Stomach (tissue), 9 donors: ENCODE measurements around the gene PYCR2. TPM values are rescaled to one million over a fixed set of nuclear protein-coding genes. Genes with fewer than 3 reads are reported as not detected.

Experiments used
- DNase-seq, 2 donors: peaks; one replicate each; pipeline versions ENCODE4 v3.0.0 to v3.0.0-alpha.2; 2013 to 2019
- H3K27ac ChIP-seq, 5 donors: fragments of 200-600 bp in 4 of 5; sonication (generic) in 4 of 5; one replicate each; pipeline ENCODE4 v1.5.1; 2013 to 2019; ENCODE audit warnings: mild to moderate bottlenecking in 1 of 5, moderate library complexity in 1 of 5
- H3K27me3 ChIP-seq, 3 donors: fragments of 200-600 bp; sonication (generic); one replicate each; pipeline ENCODE4 v1.5.1; 2017 to 2019; ENCODE audit warnings: mixed run types in 1 of 3
- H3K36me3 ChIP-seq, 4 donors: fragments of 200-600 bp; sonication (generic); 1 replicate in 3 of 4; 2 replicates in 1 of 4; pipeline ENCODE4 v1.5.1; 2016 to 2019
- H3K4me1 ChIP-seq, 4 donors: fragments of 200-600 bp; sonication (generic); one replicate each; pipeline ENCODE4 v1.5.1; 2016 to 2019
- H3K4me3 ChIP-seq, 4 donors: fragments of 200-600 bp; sonication (generic) in 3 of 4; one replicate each; pipeline ENCODE4 v1.5.1; 2016 to 2019; ENCODE audit warnings: mild to moderate bottlenecking in 1 of 4
- H3K9me3 ChIP-seq, 4 donors: fragments of 200-600 bp; sonication (generic); one replicate each; pipeline ENCODE4 v1.5.1; 2016 to 2019
- CTCF ChIP-seq, 7 experiments: fragments of 450-650 bp in 4 of 7; fragments of 200-600 bp in 3 of 7; sonication (generic) in 3 of 7; IDR thresholded peaks; one replicate each; pipeline ENCODE4 v1.5.1; 2016 to 2019; ENCODE audit warnings: antibody characterized with exemption in 7 of 7, control low read depth in 2 of 7, mild to moderate bottlenecking in 1 of 7
- EP300 ChIP-seq: sonication (generic); formaldehyde crosslinking; IDR thresholded peaks from one replicate; pipeline ENCODE4 v1.6.1; 2017; ENCODE audit warnings: antibody characterized with exemption
- POLR2A ChIP-seq, 4 donors: fragments of 450-650 bp; IDR thresholded peaks; one replicate each; pipeline ENCODE4 v1.6.1; 2016; ENCODE audit warnings: antibody characterized with exemption in 4 of 4, control low read depth in 2 of 4, mild to moderate bottlenecking in 1 of 4, moderate library complexity in 1 of 4
- POLR2AphosphoS5 ChIP-seq, 3 donors: sonication (generic); formaldehyde crosslinking; IDR thresholded peaks; one replicate each; pipeline ENCODE4 v1.6.1; 2016; ENCODE audit warnings: antibody characterized with exemption in 3 of 3
- WGBS, 5 donors: extraction: QIAGEN DNeasy Blood & Tissue Kit in 3 of 5; methylation state at CpG; one replicate each; pipeline versions ENCODE4 v1.1.5 to v1.1.7; 2013 to 2018; 5-methylcytosine and 5-hydroxymethylcytosine counted together
- intact Hi-C: fragments of 100-400 bp; cut with DNase I; formaldehyde crosslinking; loops from one replicate; pipeline ENCODE4 v1.15.1; 2023; ENCODE audit warnings: low total_unique reads
- polyA plus RNA-seq, 3 donors: library from polyadenylated mRNA; stranded (reverse); fragments of 200-250 nt; gene quantifications; one replicate each; pipeline ENCODE4 v1.2.3, GENCODE V29; 2013
- total RNA-seq, 5 donors: library from RNA; depleted of rRNA; stranded (reverse); fragments of >200 nt; gene quantifications; one replicate each; pipeline versions ENCODE4 v1.1.0 to v1.2.3, GENCODE V29; 2014 to 2016
- donor health status: healthy with polysubstance abuse.
- donor health status: Bipolar disorder and iron deficiency.
- donor health status: healthy.

PYCR2 gene
- total and polyA plus RNA-seq, 8 donors, result 20.1 to 59.4 (median 32.3) TPM

GRCh38 chr1:225908773-225909172 lies 15.3 kb downstream of the PYCR2 start:
- Histone ChIP-seq H3K9me3 (no peaks in the 10 kb centered on the region), H3K4me3 (no peak overlapping the region), H3K4me1 (peaks cover 0 to 41% (median 15%) of the 10 kb centered on the region in 4 donors), H3K27ac (peak overlapping the region in 4 of 5 donors; percentile 25 to 60 (median 44)), H3K36me3 (peaks cover 0 to 16% (median 5%) of the 10 kb centered on the region in 4 donors), H3K27me3 (no peaks in the 10 kb centered on the region)
- 31 to 66% (median 49%) methylated on average over 2 of the region's 2 CpGs for WGBS, 5 donors
- DNase-seq, result peak in 1 of 2 donors; percentile 60
- TF ChIP-seq EP300, result no peak
- TF ChIP-seq POLR2AphosphoS5 (IDR thresholded peaks at IDR 0.05), result peak in 1 of 3 donors; percentile 33
- intact Hi-C loops, result no loop called here

- intact Hi-C loops, result no loop called here
- no peaks in the 10 kb centered on the region for H3K9me3 ChIP-seq
- H3K4me1 ChIP-seq, result peaks cover 0 to 41% (median 15%) of the 10 kb centered on the region in 4 donors
- peaks cover 0 to 9% (median 4%) of the 10 kb centered on the region in 4 donors for H3K36me3 ChIP-seq
- peak in 1 of 2 donors; percentile 36 for DNase-seq
- peak overlapping the region in 4 of 5 donors; percentile 25 to 60 (median 44) for H3K27ac ChIP-seq
- no peaks in the 10 kb centered on the region for H3K27me3 ChIP-seq
- WGBS, 5 donors, result 61 to 74% (median 67%) methylated on average over 5 of the region's 5 CpGs
- TF ChIP-seq EP300, result no peak
- TF ChIP-seq POLR2A (IDR thresholded peaks at IDR 0.05), result no peak
- no peak for TF ChIP-seq CTCF (IDR thresholded peaks at IDR 0.05)
- no peak for TF ChIP-seq POLR2AphosphoS5 (IDR thresholded peaks at IDR 0.05)
- no peak overlapping the region for H3K4me3 ChIP-seq
These were observed 15.9 kb downstream of the PYCR2 start for GRCh38 chr1:225908013-225908640.

- TF ChIP-seq CTCF (IDR thresholded peaks at IDR 0.05), result no peak
- TF ChIP-seq POLR2A (IDR thresholded peaks at IDR 0.05), result no peak
- TF ChIP-seq POLR2AphosphoS5 (IDR thresholded peaks at IDR 0.05), result no peak
- no peak for TF ChIP-seq EP300
- peaks cover 0 to 41% (median 15%) of the 10 kb centered on the region in 4 donors for H3K4me1 ChIP-seq
- H3K27me3 ChIP-seq, result no peaks in the 10 kb centered on the region
- DNase-seq, result no peak
- H3K27ac ChIP-seq, result no peak overlapping the region
- no peak overlapping the region for H3K4me3 ChIP-seq
- intact Hi-C loops, result no loop called here
- H3K9me3 ChIP-seq, result no peaks in the 10 kb centered on the region
- H3K36me3 ChIP-seq, result peaks cover 0 to 2% (median under 1%) of the 10 kb centered on the region in 4 donors
- 94 to 98% (median 97%) methylated on average over 4 to 7 of the region's 7 CpGs for WGBS, 5 donors
These were observed 16.7 kb downstream of the PYCR2 start for GRCh38 chr1:225907341-225907740.

- intact Hi-C loops, result no loop called here
- Histone ChIP-seq H3K9me3 (no peaks in the 10 kb centered on the region), H3K36me3 (no peaks in the 10 kb centered on the region), H3K27me3 (no peaks in the 10 kb centered on the region), H3K27ac (no peak overlapping the region), H3K4me3 (no peak overlapping the region), H3K4me1 (peaks cover 0 to 36% (median 12%) of the 10 kb centered on the region in 4 donors)
- DNase-seq, result no peak
- TF ChIP-seq EP300 (no peak), CTCF (IDR thresholded peaks at IDR 0.05) (no peak), POLR2AphosphoS5 (IDR thresholded peaks at IDR 0.05) (no peak), POLR2A (IDR thresholded peaks at IDR 0.05) (no peak)
- WGBS, 5 donors, result 91 to 98% (median 93%) methylated on average over 6 of the region's 6 CpGs
These were observed 17.6 kb downstream of the PYCR2 start for GRCh38 chr1:225906467-225906866.

- 79 to 88% (median 88%) methylated on average over 4 of the region's 4 CpGs for WGBS, 5 donors
- DNase-seq, result no peak
- H3K4me3 ChIP-seq, result no peak overlapping the region
- peaks cover 0 to 9% (median 2%) of the 10 kb centered on the region in 4 donors for H3K4me1 ChIP-seq
- TF ChIP-seq POLR2A (IDR thresholded peaks at IDR 0.05) (no peak), CTCF (IDR thresholded peaks at IDR 0.05) (no peak), POLR2AphosphoS5 (IDR thresholded peaks at IDR 0.05) (no peak), EP300 (no peak)
- no peak overlapping the region for H3K27ac ChIP-seq
- H3K9me3 ChIP-seq, result no peaks in the 10 kb centered on the region
- no peaks in the 10 kb centered on the region for H3K27me3 ChIP-seq
- intact Hi-C loops, result no loop called here
- no peaks in the 10 kb centered on the region for H3K36me3 ChIP-seq
These were observed 20.4 kb downstream of the PYCR2 start for GRCh38 chr1:225903623-225904022.
